WTC11 (cell line): ENCODE measurements around the gene FBN2. TPM values are rescaled to one million over a fixed set of nuclear protein-coding genes. Genes with fewer than 3 reads are reported as not detected.

Experiments used
- ATAC-seq: fragments of 200-7000 bp; cut with Tn5 transposase; 2 replicates; pipeline ENCODE4 v1.10.0; 2021; ENCODE audit warnings: mild to moderate bottlenecking, moderate library complexity
- CTCF ChIA-PET: fragments of 300-600 bp; sonication (Branson Sonifier 250); formaldehyde crosslinking; loops from one replicate; lab custom pipeline; 2021; ENCODE audit warnings: antibody characterized with exemption; lab: Charles Lee
- POLR2A ChIA-PET: fragments of 350-600 bp; sonication (Branson Sonifier 250); formaldehyde crosslinking; loops from one replicate; lab custom pipeline; 2021; ENCODE audit warnings: antibody characterized with exemption; lab: Charles Lee
- DNase-seq: peaks from one replicate; pipeline ENCODE4 v3.0.0; 2021; ENCODE audit warnings: low spot score
- H3K27ac Mint-ChIP-seq: 2 replicates; pipeline ENCODE4 v1.8.0; 2021; ENCODE audit warnings: mixed read lengths
- H3K27me3 Mint-ChIP-seq: 2 replicates; pipeline ENCODE4 v1.8.0; 2021; ENCODE audit warnings: low read depth, mild to moderate bottlenecking, moderate library complexity, mixed read lengths
- H3K36me3 Mint-ChIP-seq: 2 replicates; pipeline ENCODE4 v1.8.0; 2021; ENCODE audit warnings: mixed read lengths
- H3K4me1 Mint-ChIP-seq: 2 replicates; pipeline ENCODE4 v1.8.0; 2022; ENCODE audit warnings: mixed read lengths
- H3K4me3 Mint-ChIP-seq: 2 replicates; pipeline ENCODE4 v1.8.0; 2021; ENCODE audit warnings: mild to moderate bottlenecking, moderate library complexity, mixed read lengths
- H3K9me3 Mint-ChIP-seq: 2 replicates; pipeline ENCODE4 v1.8.0; 2021; ENCODE audit warnings: mixed read lengths
- GTF2I ChIP-seq: fragments of 250-450 bp; sonication (Bioruptor Pico); conservative IDR thresholded peaks from 2 replicates; pipeline ENCODE4 v1.4.0; 2021; ENCODE audit warnings: mild to moderate bottlenecking
- MXD4 ChIP-seq: fragments of 250-450 bp; sonication (Bioruptor Pico); IDR thresholded peaks from 2 replicates; pipeline ENCODE4 v1.8.0; 2021; ENCODE audit warnings: mild to moderate bottlenecking, moderate library complexity, borderline replicate concordance
- RELA ChIP-seq: sonication (generic); formaldehyde crosslinking; IDR thresholded peaks from 2 replicates; pipeline ENCODE4 v1.8.1; 2022; ENCODE audit warnings: missing genetic modification reagents, mild to moderate bottlenecking, borderline replicate concordance
- SMAD3 ChIP-seq: sonication (generic); formaldehyde crosslinking; IDR thresholded peaks from 2 replicates; pipeline ENCODE4 v1.8.0; 2022; ENCODE audit warnings: missing genetic modification reagents, mild to moderate bottlenecking, borderline replicate concordance
- SMAD4 ChIP-seq: sonication (generic); formaldehyde crosslinking; IDR thresholded peaks from 2 replicates; pipeline ENCODE4 v1.8.0; 2022; ENCODE audit warnings: mild to moderate bottlenecking, missing genetic modification reagents
- SP1 ChIP-seq: sonication (generic); formaldehyde crosslinking; conservative IDR thresholded peaks from 2 replicates; pipeline ENCODE4 v1.8.1; 2022; ENCODE audit warnings: missing genetic modification reagents
- TEAD1 ChIP-seq: sonication (generic); formaldehyde crosslinking; IDR thresholded peaks from 2 replicates; pipeline ENCODE4 v1.8.0; 2022; ENCODE audit warnings: mild to moderate bottlenecking, missing genetic modification reagents
- TP53 ChIP-seq: sonication (generic); formaldehyde crosslinking; IDR thresholded peaks from 2 replicates; pipeline ENCODE4 v1.8.1; 2023; ENCODE audit warnings: mild to moderate bottlenecking, missing genetic modification reagents
- total RNA-seq: library from RNA; stranded (reverse); gene quantifications from 3 replicates; pipeline ENCODE4 v1.2.3, GENCODE V29; 2021
- TF ChIP-seq, protein P1 (sequence below): sonication (generic); formaldehyde crosslinking; IDR thresholded peaks from 2 replicates; pipeline ENCODE4 v1.8.1; 2023; ENCODE audit warnings: mild to moderate bottlenecking, missing genetic modification reagents, moderate library complexity
- TF ChIP-seq, protein P2 (sequence below): sonication (generic); formaldehyde crosslinking; conservative IDR thresholded peaks from 2 replicates; pipeline ENCODE4 v1.8.1; 2022; ENCODE audit warnings: mild to moderate bottlenecking, missing genetic modification reagents
- TF ChIP-seq, protein P3 (sequence below): fragments of 250-450 bp; sonication (Bioruptor Pico); conservative IDR thresholded peaks from 2 replicates; pipeline ENCODE4 v1.9.0; 2021; ENCODE audit warnings: mild to moderate bottlenecking
- TF ChIP-seq, protein P4 (sequence below): sonication (generic); formaldehyde crosslinking; IDR thresholded peaks from 2 replicates; pipeline ENCODE4 v1.8.1; 2022; ENCODE audit warnings: missing genetic modification reagents, borderline replicate concordance
- TF ChIP-seq, protein P5 (sequence below): sonication (generic); formaldehyde crosslinking; IDR thresholded peaks from 2 replicates; pipeline ENCODE4 v1.8.1; 2023; ENCODE audit warnings: mild to moderate bottlenecking, missing genetic modification reagents, borderline replicate concordance
- TF ChIP-seq, protein P6 (sequence below): sonication (generic); formaldehyde crosslinking; IDR thresholded peaks from 2 replicates; pipeline ENCODE4 v1.8.0; 2023; ENCODE audit warnings: missing genetic modification reagents
- TF ChIP-seq, protein P7 (sequence below): fragments of 250-450 bp; sonication (Bioruptor Pico); IDR thresholded peaks from 2 replicates; pipeline ENCODE4 v2.1.2; 2022; ENCODE audit warnings: mild to moderate bottlenecking, moderate library complexity
- TF ChIP-seq, protein P8 (sequence below): fragments of 200-600 bp; IDR thresholded peaks from 2 replicates; pipeline ENCODE4 v1.8.0; 2022; ENCODE audit warnings: antibody characterized with exemption

Gene FBN2
- total RNA-seq, 1 experiment from 2014 or later, result 56.7 TPM

DNA sequence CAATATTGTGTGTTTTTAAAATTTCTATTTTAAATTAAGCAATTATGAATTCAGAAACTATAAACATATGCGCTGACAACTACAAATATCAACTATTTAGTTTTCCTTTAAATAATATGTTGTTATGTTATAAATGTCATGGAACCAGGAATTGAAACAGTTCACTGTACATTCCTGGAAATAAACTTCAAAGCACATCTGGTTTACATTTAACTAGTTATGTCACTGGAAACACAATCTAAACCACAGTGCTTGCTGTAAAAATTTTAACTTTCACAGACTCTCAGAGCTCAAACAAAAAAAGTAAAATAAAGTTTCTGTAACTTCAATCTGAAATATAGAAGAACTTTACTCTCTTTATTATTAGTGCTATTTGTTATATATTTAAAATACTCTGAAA lies 179.2 kb downstream of the FBN2 start:
- POLR2A ChIA-PET, result interaction anchor here (0.5 kb wide), 1 partner anchor 240 kb away, joined by 3 read pairs; no protein-coding TSS in a partner anchor
- no peaks in the 10 kb centered on the region for H3K27me3 Mint-ChIP-seq
- CTCF ChIA-PET, result no interaction called here

DNA sequence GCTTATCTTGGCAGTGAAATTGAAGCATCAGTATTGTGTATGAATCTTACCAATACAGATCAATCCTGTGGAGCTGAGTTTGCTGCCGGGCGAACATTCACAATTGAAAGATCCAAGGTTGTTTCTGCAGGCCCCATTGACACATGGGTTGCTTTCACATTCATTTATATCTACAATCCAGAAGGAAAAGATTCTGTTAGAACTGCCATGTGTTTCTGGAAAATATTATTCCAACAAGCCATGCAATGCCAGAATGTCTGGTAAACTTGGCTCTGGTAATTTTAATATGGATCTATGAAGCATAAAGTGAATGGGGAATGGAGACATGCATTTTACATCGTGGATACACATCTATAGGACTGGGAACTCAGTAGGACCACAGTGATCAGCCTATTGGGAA lies 180.8 kb downstream of the FBN2 start:
- ChIA-PET POLR2A (no interaction called here), CTCF (no interaction called here)
- Mint-ChIP-seq H3K4me1 (peaks cover 7% of the 10 kb centered on the region), H3K36me3 (peaks cover 15% of the 10 kb centered on the region), H3K9me3 (no peaks in the 10 kb centered on the region), H3K4me3 (no peak overlapping the region), H3K27ac (no peak overlapping the region), H3K27me3 (no peaks in the 10 kb centered on the region)
- ATAC-seq, result no peak
- no peak for DNase-seq
- TF ChIP-seq, protein P1, sequence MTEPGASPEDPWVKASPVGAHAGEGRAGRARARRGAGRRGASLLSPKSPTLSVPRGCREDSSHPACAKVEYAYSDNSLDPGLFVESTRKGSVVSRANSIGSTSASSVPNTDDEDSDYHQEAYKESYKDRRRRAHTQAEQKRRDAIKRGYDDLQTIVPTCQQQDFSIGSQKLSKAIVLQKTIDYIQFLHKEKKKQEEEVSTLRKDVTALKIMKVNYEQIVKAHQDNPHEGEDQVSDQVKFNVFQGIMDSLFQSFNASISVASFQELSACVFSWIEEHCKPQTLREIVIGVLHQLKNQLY (CRISPR knock-in tag), result no peak
- TF ChIP-seq MXD4 (CRISPR knock-in tag) (no peak), RELA (CRISPR knock-in tag) (no peak), TP53 (CRISPR knock-in tag) (no peak), SP1 (CRISPR knock-in tag) (no peak), GTF2I (CRISPR knock-in tag) (no peak), TEAD1 (CRISPR knock-in tag) (no peak)
- TF ChIP-seq, protein P2, sequence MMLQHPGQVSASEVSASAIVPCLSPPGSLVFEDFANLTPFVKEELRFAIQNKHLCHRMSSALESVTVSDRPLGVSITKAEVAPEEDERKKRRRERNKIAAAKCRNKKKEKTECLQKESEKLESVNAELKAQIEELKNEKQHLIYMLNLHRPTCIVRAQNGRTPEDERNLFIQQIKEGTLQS (CRISPR knock-in tag), result no peak
- TF ChIP-seq, protein P3, sequence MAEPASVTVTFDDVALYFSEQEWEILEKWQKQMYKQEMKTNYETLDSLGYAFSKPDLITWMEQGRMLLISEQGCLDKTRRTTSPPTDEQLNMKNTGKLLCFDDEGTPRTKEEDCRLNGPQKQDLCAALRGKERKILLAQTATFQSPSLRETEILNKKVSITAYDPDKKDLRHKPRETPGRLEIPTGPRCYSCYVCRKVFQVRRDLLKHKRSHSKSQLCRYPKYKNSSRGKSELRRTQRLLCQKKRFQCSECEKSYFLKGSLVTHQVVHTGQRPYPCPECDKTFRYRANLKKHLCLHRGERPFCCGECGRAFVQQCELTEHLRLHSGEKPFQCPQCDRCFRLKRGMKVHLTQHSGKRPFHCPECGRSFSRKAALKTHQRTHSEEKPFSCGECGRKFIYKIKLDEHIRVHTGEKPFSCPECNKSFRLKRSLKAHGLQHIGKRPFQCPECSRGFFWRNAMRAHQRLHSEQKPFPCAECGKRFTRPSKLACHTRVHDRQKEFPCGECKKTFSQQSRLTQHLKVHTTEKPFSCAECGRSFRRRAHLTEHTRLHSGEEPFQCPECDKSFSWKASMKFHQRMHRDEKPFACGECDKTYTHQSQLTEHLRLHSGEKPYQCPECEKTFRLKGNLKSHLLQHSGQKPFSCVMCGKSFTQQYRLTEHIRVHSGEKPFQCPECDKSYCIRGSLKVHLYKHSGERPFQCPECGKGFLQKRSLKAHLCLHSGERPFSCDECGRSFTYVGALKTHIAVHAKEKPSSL (CRISPR knock-in tag), result no peak
- TF ChIP-seq, protein P4, sequence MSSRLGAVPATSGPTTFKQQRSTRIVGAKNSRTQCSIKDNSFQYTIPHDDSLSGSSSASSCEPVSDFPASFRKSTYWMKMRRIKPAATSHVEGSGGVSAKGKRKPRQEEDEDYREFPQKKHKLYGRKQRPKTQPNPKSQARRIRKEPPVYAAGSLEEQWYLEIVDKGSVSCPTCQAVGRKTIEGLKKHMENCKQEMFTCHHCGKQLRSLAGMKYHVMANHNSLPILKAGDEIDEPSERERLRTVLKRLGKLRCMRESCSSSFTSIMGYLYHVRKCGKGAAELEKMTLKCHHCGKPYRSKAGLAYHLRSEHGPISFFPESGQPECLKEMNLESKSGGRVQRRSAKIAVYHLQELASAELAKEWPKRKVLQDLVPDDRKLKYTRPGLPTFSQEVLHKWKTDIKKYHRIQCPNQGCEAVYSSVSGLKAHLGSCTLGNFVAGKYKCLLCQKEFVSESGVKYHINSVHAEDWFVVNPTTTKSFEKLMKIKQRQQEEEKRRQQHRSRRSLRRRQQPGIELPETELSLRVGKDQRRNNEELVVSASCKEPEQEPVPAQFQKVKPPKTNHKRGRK, result no peak
- TF ChIP-seq, protein P5, sequence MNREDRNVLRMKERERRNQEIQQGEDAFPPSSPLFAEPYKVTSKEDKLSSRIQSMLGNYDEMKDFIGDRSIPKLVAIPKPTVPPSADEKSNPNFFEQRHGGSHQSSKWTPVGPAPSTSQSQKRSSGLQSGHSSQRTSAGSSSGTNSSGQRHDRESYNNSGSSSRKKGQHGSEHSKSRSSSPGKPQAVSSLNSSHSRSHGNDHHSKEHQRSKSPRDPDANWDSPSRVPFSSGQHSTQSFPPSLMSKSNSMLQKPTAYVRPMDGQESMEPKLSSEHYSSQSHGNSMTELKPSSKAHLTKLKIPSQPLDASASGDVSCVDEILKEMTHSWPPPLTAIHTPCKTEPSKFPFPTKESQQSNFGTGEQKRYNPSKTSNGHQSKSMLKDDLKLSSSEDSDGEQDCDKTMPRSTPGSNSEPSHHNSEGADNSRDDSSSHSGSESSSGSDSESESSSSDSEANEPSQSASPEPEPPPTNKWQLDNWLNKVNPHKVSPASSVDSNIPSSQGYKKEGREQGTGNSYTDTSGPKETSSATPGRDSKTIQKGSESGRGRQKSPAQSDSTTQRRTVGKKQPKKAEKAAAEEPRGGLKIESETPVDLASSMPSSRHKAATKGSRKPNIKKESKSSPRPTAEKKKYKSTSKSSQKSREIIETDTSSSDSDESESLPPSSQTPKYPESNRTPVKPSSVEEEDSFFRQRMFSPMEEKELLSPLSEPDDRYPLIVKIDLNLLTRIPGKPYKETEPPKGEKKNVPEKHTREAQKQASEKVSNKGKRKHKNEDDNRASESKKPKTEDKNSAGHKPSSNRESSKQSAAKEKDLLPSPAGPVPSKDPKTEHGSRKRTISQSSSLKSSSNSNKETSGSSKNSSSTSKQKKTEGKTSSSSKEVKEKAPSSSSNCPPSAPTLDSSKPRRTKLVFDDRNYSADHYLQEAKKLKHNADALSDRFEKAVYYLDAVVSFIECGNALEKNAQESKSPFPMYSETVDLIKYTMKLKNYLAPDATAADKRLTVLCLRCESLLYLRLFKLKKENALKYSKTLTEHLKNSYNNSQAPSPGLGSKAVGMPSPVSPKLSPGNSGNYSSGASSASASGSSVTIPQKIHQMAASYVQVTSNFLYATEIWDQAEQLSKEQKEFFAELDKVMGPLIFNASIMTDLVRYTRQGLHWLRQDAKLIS (CRISPR knock-in tag), result no peak
- TF ChIP-seq, protein P6, sequence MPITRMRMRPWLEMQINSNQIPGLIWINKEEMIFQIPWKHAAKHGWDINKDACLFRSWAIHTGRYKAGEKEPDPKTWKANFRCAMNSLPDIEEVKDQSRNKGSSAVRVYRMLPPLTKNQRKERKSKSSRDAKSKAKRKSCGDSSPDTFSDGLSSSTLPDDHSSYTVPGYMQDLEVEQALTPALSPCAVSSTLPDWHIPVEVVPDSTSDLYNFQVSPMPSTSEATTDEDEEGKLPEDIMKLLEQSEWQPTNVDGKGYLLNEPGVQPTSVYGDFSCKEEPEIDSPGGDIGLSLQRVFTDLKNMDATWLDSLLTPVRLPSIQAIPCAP (CRISPR knock-in tag), result no peak

More for the DNA sequence above, 179.2 kb downstream of the FBN2 start:
- TF ChIP-seq, protein P7, sequence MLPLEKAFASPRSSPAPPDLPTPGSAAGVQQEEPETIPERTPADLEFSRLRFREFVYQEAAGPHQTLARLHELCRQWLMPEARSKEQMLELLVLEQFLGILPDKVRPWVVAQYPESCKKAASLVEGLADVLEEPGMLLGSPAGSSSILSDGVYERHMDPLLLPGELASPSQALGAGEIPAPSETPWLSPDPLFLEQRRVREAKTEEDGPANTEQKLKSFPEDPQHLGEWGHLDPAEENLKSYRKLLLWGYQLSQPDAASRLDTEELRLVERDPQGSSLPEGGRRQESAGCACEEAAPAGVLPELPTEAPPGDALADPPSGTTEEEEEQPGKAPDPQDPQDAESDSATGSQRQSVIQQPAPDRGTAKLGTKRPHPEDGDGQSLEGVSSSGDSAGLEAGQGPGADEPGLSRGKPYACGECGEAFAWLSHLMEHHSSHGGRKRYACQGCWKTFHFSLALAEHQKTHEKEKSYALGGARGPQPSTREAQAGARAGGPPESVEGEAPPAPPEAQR (CRISPR knock-in tag), result no peak
- no peak for TF ChIP-seq SMAD3 (CRISPR knock-in tag)
- no peak for TF ChIP-seq SMAD4
- TF ChIP-seq, protein P8, sequence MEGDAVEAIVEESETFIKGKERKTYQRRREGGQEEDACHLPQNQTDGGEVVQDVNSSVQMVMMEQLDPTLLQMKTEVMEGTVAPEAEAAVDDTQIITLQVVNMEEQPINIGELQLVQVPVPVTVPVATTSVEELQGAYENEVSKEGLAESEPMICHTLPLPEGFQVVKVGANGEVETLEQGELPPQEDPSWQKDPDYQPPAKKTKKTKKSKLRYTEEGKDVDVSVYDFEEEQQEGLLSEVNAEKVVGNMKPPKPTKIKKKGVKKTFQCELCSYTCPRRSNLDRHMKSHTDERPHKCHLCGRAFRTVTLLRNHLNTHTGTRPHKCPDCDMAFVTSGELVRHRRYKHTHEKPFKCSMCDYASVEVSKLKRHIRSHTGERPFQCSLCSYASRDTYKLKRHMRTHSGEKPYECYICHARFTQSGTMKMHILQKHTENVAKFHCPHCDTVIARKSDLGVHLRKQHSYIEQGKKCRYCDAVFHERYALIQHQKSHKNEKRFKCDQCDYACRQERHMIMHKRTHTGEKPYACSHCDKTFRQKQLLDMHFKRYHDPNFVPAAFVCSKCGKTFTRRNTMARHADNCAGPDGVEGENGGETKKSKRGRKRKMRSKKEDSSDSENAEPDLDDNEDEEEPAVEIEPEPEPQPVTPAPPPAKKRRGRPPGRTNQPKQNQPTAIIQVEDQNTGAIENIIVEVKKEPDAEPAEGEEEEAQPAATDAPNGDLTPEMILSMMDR, result no peak
- Mint-ChIP-seq H3K27ac (no peak overlapping the region), H3K36me3 (peaks cover 15% of the 10 kb centered on the region), H3K4me1 (peaks cover 6% of the 10 kb centered on the region), H3K4me3 (no peak overlapping the region), H3K9me3 (no peaks in the 10 kb centered on the region)
- ATAC-seq, result no peak
- no peak for DNase-seq
